ENCODE measurements around the gene KIF23.
A peak's percentile ranks its signal among the peaks of the same experiment; 100 is the strongest.

The KIF23 gene

DNA sequence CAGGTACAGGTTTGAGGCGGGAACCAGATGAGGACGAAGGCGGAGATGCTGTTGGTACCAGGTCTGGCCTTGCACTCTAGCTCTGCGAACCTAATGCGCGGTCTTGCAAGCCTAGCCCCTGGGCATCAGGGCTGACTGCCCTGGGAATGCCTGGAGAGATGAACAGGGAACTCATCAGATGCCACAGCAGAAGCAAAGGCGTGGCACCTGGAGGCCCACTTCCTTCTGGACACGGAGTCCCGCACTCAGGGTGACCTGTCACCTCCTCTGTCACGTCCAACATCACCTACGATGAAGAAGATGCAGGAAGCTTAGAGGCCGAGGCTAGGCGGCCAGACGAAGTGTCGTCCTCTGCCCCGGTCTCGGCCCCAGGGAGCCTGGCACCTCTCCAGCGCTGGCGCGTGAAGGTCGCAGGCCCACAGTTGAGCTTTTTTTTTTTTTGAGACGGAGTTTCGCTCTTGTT is 47.9 kb downstream of the KIF23 start:
- Histone ChIP-seq H3K27ac (ENCODE audit: low read depth in 2 of 2, low read length in 2 of 2) (peak overlapping the region; percentile 86 to 96), H3K9me3 (ENCODE audit: control insufficient read depth in 2 of 2, low read length in 2 of 2) (no peaks in the 10 kb centered on the region), H3K4me3 (ENCODE audit: low read length in 2 of 2) (peak overlapping the region; percentile 77 to 89), H3K9ac (ENCODE audit: low read depth in 1 of 2, low read length in 2 of 2) (peak overlapping the region; percentile 75 to 80), H3K36me3 (ENCODE audit: control insufficient read depth in 2 of 2, insufficient read depth in 2 of 2, low read length in 2 of 2) (peaks cover 0 to 6% of the 10 kb centered on the region in 2 donors), H3K27me3 (ENCODE audit: control insufficient read depth in 2 of 2, insufficient read depth in 2 of 2, low read length in 2 of 2) (no peaks in the 10 kb centered on the region), H3K4me1 (ENCODE audit: control insufficient read depth in 2 of 2, insufficient read depth in 2 of 2, low read length in 2 of 2) (peaks cover 11 to 12% of the 10 kb centered on the region in 2 donors)

DNA sequence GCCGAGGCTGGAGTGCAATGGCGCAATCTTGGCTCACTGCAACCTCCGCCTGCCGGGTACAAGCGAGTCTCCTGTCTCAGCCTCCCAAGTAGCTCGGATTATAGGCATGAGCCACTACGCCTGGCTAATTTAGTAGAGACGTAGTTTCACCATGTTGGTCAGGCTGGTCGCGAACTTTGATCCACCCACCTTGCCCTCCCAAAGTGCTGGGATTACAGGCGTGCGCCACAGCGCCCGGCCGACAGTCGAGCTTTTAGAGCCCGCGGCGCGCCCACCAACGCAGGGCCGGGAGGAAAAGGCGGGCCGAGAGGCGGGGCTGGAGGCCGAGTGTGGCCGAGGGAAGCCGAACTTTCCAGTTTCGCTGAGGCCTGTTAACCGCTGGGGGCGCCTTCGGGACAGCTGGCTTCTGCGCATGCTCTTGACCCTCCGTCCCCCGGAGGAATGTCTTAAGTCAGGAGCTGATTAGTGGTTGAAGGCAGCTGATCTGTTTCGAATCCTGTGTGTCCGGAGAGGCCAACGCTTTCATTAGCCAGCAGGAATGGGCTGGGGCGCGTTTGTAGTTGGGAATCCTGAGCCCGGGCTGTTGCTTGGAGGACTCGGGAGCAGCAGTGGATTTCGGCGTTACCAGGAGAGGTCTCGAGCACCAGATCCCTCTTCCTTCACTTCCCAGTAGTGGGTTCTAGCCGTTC is 48.5 kb downstream of the KIF23 start:
- H3K4me1 ChIP-seq (ENCODE audit: control insufficient read depth in 2 of 2, insufficient read depth in 2 of 2, low read length in 2 of 2): peaks cover 12 to 18% of the 10 kb centered on the region in 2 donors
- peak overlapping the region; percentile 86 to 96 for H3K27ac ChIP-seq (ENCODE audit: low read depth in 2 of 2, low read length in 2 of 2)
- peak overlapping the region; percentile 75 to 90 for H3K9ac ChIP-seq (ENCODE audit: low read depth in 1 of 2, low read length in 2 of 2)
- no peaks in the 10 kb centered on the region for H3K27me3 ChIP-seq (ENCODE audit: control insufficient read depth in 2 of 2, insufficient read depth in 2 of 2, low read length in 2 of 2)
- H3K4me3 ChIP-seq (ENCODE audit: low read length in 2 of 2): peak overlapping the region; percentile 77 to 89
- peaks cover 0 to under 1% of the 10 kb centered on the region in 2 donors for H3K36me3 ChIP-seq (ENCODE audit: control insufficient read depth in 2 of 2, insufficient read depth in 2 of 2, low read length in 2 of 2)
- no peaks in the 10 kb centered on the region for H3K9me3 ChIP-seq (ENCODE audit: control insufficient read depth in 2 of 2, low read length in 2 of 2)

DNA sequence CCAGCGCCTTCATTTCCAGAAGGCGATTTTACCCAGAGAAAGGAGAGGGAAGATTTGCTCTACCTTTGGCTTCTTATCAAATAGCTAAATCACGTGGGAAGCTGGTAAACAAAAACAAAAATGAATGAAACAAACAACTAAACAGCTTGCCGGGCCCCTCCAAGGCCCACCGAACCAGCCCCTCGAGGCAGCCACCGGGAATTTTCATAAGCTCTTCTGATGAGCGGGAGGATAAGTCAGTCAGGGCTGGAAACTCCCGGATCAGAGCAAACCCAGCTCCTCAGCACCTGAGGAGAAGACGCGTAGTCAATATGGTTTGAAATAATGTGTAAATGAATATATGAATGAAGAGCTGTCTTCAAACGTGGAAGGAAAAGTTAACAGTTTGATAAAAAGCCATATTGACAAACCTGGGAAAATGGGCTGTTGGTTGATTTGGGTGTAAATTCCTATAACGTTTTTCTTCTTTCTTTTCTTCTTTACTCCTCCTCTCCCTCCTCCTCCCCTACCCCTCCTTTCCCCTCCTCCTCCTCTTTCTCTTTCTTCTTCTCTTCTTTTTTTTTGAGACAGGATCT is 49.1 kb downstream of the KIF23 start:
- peak overlapping the region; percentile 86 to 96 for H3K27ac ChIP-seq (ENCODE audit: low read depth in 2 of 2, low read length in 2 of 2)
- peaks cover 18 to 22% of the 10 kb centered on the region in 2 donors for H3K4me1 ChIP-seq (ENCODE audit: control insufficient read depth in 2 of 2, insufficient read depth in 2 of 2, low read length in 2 of 2)
- H3K9ac ChIP-seq (ENCODE audit: low read depth in 1 of 2, low read length in 2 of 2): peak overlapping the region; percentile 75 to 90
- H3K4me3 ChIP-seq (ENCODE audit: low read length in 2 of 2): peak overlapping the region; percentile 77 to 89
- H3K27me3 ChIP-seq (ENCODE audit: control insufficient read depth in 2 of 2, insufficient read depth in 2 of 2, low read length in 2 of 2): no peaks in the 10 kb centered on the region
- no peaks in the 10 kb centered on the region for H3K9me3 ChIP-seq (ENCODE audit: control insufficient read depth in 2 of 2, low read length in 2 of 2)
- no peaks in the 10 kb centered on the region for H3K36me3 ChIP-seq (ENCODE audit: control insufficient read depth in 2 of 2, insufficient read depth in 2 of 2, low read length in 2 of 2)

DNA sequence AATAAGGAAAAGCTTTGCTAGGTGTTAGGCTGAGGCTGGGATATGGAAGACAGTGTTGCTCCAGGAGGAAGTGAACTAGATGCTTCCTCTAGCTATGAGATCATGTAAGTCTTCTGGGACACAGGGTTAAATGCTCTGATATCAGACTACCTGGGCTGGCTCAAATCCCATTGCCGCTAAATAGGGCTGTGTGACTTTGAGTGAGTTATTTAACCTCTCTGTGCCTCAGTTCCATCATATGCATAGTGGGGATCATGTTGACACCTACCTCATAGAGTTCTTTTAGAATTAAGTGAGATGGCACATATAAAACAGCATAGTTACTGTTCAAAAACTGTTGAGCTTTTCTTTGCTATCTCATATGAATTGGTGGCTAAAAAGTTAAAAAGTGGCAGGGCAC is 51.1 kb downstream of the KIF23 start:
- no peak overlapping the region for H3K27ac ChIP-seq (ENCODE audit: low read depth in 2 of 2, low read length in 2 of 2)
- peaks cover 28 to 31% of the 10 kb centered on the region in 2 donors for H3K4me1 ChIP-seq (ENCODE audit: control insufficient read depth in 2 of 2, insufficient read depth in 2 of 2, low read length in 2 of 2)
- no peaks in the 10 kb centered on the region for H3K36me3 ChIP-seq (ENCODE audit: control insufficient read depth in 2 of 2, insufficient read depth in 2 of 2, low read length in 2 of 2)
- H3K9me3 ChIP-seq (ENCODE audit: control insufficient read depth in 2 of 2, low read length in 2 of 2): no peaks in the 10 kb centered on the region
- H3K9ac ChIP-seq (ENCODE audit: low read depth in 1 of 2, low read length in 2 of 2): no peak overlapping the region
- no peak overlapping the region for H3K4me3 ChIP-seq (ENCODE audit: low read length in 2 of 2)
- no peaks in the 10 kb centered on the region for H3K27me3 ChIP-seq (ENCODE audit: control insufficient read depth in 2 of 2, insufficient read depth in 2 of 2, low read length in 2 of 2)

DNA sequence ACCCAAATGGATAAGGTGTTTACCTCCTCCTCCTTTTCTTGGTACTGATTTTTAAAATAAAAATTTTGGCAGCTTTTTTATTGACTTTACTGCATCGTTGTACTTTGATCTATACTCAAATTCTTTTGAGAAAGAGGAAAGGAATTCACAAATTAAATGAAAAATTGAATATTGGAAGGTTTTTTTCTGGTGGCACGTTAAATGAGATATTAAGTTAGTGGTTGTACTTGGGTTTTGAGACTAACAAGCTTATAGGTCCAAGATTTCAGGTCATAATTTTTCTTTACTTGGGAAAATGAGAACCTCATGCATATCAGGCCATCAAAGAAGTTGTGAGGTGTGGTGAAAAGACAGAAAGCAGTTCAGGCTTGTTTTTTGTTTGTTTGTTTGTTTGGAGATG is 52.6 kb downstream of the KIF23 start:
- H3K4me3 ChIP-seq (ENCODE audit: low read length in 2 of 2): no peak overlapping the region
- no peak overlapping the region for H3K9ac ChIP-seq (ENCODE audit: low read depth in 1 of 2, low read length in 2 of 2)
- no peaks in the 10 kb centered on the region for H3K27me3 ChIP-seq (ENCODE audit: control insufficient read depth in 2 of 2, insufficient read depth in 2 of 2, low read length in 2 of 2)
- peaks cover 28 to 30% of the 10 kb centered on the region in 2 donors for H3K4me1 ChIP-seq (ENCODE audit: control insufficient read depth in 2 of 2, insufficient read depth in 2 of 2, low read length in 2 of 2)
- no peaks in the 10 kb centered on the region for H3K36me3 ChIP-seq (ENCODE audit: control insufficient read depth in 2 of 2, insufficient read depth in 2 of 2, low read length in 2 of 2)
- no peaks in the 10 kb centered on the region for H3K9me3 ChIP-seq (ENCODE audit: control insufficient read depth in 2 of 2, low read length in 2 of 2)
- no peak overlapping the region for H3K27ac ChIP-seq (ENCODE audit: low read depth in 2 of 2, low read length in 2 of 2)

DNA sequence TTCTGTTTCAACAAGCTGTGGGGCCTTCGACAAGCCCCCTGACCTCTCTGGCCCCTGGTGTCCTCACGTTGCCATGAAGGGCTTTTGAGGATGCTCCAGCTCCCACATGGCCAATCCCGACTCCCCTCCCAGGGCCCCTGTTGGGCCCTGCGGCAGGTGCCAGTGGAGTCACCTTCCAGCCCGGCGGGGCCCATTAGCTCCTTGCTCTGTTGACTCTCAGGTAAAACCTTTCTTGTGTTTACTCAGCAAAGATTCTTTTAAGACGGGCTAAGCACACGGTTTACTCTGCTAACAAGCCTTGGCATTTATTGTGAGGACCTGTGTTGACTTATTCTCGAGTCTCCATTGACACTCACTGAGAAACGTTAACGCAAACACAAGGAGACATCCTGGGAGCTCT is 53.5 kb downstream of the KIF23 start:
- H3K27ac ChIP-seq (ENCODE audit: low read depth in 2 of 2, low read length in 2 of 2): peak overlapping the region in 1 of 2 donors; percentile 56
- peaks cover 23 to 25% of the 10 kb centered on the region in 2 donors for H3K4me1 ChIP-seq (ENCODE audit: control insufficient read depth in 2 of 2, insufficient read depth in 2 of 2, low read length in 2 of 2)
- H3K27me3 ChIP-seq (ENCODE audit: control insufficient read depth in 2 of 2, insufficient read depth in 2 of 2, low read length in 2 of 2): no peaks in the 10 kb centered on the region

DNA sequence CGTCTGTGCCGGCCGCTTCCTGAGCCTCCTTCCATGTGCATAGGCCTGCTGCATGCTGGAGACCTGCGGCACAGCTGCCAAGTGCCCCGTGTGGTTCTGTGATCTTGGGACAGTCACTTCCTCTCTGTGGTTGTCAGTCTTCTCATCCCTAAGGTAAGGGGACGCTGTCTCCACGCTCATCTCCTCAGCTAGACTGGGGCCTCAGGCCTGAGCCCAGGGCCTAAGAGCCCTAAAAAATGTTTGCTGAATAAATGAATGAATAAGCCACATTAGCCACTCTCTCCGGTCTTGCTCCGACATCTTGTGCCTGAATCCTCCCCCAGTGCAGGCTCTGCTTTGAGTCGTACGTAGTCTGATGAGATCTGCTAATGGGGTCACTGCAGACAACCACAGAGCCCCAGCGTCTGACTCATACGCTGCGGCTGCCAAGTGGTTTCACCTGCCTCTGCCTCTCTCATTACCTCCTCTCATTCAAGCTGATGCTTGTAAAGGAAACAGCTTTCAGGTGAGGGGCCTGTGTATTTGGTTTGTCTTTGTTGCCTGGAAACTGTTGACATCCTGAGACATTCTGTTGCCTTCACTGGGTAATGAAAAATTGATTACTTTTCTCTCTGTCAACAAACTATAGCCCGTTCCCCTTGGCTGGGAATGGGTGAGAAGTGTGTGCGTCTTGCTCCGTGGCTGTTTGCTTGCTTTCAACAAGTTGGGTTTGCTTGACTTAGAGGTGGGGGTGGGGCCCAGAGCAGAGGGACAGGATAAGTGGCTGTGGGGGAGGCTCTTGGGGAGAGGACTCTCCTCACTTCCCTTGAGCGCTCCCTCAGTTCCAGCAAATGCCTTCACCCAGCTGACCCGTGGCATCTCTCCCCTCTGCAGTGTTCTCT is 54.3 kb downstream of the KIF23 start:
- Histone ChIP-seq H3K36me3 (ENCODE audit: control insufficient read depth in 2 of 2, insufficient read depth in 2 of 2, low read length in 2 of 2) (no peaks in the 10 kb centered on the region), H3K27me3 (ENCODE audit: control insufficient read depth in 2 of 2, insufficient read depth in 2 of 2, low read length in 2 of 2) (no peaks in the 10 kb centered on the region), H3K9me3 (ENCODE audit: control insufficient read depth in 2 of 2, low read length in 2 of 2) (no peaks in the 10 kb centered on the region), H3K4me1 (ENCODE audit: control insufficient read depth in 2 of 2, insufficient read depth in 2 of 2, low read length in 2 of 2) (peaks cover 18 to 19% of the 10 kb centered on the region in 2 donors), H3K27ac (ENCODE audit: low read depth in 2 of 2, low read length in 2 of 2) (peak overlapping the region; percentile 46 to 61), H3K9ac (ENCODE audit: low read depth in 1 of 2, low read length in 2 of 2) (no peak overlapping the region), H3K4me3 (ENCODE audit: low read length in 2 of 2) (peak overlapping the region in 1 of 2 donors; percentile 7)

More for the DNA sequence above, 53.5 kb downstream of the KIF23 start:
- H3K36me3 ChIP-seq (ENCODE audit: control insufficient read depth in 2 of 2, insufficient read depth in 2 of 2, low read length in 2 of 2): no peaks in the 10 kb centered on the region
- H3K4me3 ChIP-seq (ENCODE audit: low read length in 2 of 2): no peak overlapping the region
- peak overlapping the region in 1 of 2 donors; percentile 47 for H3K9ac ChIP-seq (ENCODE audit: low read depth in 1 of 2, low read length in 2 of 2)
- H3K9me3 ChIP-seq (ENCODE audit: control insufficient read depth in 2 of 2, low read length in 2 of 2): no peaks in the 10 kb centered on the region

DNA sequence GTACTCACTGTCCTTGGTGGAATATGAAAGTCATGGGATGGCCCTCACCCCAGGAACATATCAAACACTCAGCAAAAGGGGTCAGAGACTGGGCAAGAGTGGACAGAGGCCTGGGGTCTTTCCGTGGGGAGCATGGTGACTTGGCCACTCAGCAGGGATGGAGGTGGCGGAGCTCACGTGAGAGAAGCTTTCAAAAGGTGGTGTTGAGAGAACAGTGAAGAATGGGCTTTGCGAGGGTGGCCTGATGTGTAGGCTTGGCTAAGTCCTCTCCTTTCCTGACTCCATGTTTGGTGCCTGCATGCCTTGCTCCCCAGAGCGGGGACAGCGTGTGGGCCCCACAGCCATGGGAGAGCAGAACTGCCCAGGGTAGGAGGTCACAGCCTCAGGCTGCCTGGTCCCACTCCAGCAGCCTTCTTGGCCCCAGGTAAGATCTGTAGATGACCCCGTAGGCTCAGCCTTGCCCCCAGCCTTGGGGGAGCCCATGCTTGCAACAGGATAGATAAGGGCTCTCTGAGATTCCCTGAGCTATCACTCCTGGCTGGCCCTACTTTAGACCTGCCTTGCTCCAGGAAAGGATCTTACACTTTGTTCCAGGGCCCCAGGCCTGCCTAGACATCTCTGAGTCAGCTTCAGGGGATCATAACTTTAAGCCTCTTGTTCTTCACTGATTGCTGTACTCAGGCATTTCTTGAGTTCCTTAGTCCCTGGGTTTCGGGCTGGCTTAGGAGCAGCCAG is 55.5 kb downstream of the KIF23 start:
- Histone ChIP-seq H3K27ac (ENCODE audit: low read depth in 2 of 2, low read length in 2 of 2) (peak overlapping the region in 1 of 2 donors; percentile 61), H3K4me3 (ENCODE audit: low read length in 2 of 2) (no peak overlapping the region), H3K36me3 (ENCODE audit: control insufficient read depth in 2 of 2, insufficient read depth in 2 of 2, low read length in 2 of 2) (no peaks in the 10 kb centered on the region), H3K9ac (ENCODE audit: low read depth in 1 of 2, low read length in 2 of 2) (no peak overlapping the region), H3K27me3 (ENCODE audit: control insufficient read depth in 2 of 2, insufficient read depth in 2 of 2, low read length in 2 of 2) (no peaks in the 10 kb centered on the region), H3K9me3 (ENCODE audit: control insufficient read depth in 2 of 2, low read length in 2 of 2) (no peaks in the 10 kb centered on the region), H3K4me1 (ENCODE audit: control insufficient read depth in 2 of 2, insufficient read depth in 2 of 2, low read length in 2 of 2) (peaks cover 18 to 19% of the 10 kb centered on the region in 2 donors)

DNA sequence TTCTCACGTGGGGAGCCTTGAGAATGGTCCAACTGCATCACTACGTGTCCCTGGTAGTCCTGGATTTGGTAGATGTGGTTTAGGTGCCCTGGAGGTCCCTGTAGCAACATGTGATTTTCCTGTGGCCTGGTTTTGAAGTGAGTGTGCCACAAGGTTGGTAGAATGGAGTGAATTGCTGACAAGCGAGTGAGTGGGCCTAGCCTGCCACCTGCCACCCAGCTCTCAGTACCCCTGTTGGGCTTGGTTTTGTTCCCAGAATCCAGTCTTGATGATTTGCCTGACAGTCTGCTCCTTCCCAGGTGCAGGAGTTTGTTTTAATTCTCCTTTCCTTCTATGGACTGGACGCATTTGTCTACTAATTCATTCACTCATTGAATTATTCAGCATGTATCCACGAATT is 57.9 kb downstream of the KIF23 start:
- Histone ChIP-seq H3K27me3 (ENCODE audit: control insufficient read depth in 2 of 2, insufficient read depth in 2 of 2, low read length in 2 of 2) (no peaks in the 10 kb centered on the region), H3K36me3 (ENCODE audit: control insufficient read depth in 2 of 2, insufficient read depth in 2 of 2, low read length in 2 of 2) (no peaks in the 10 kb centered on the region), H3K27ac (ENCODE audit: low read depth in 2 of 2, low read length in 2 of 2) (no peak overlapping the region), H3K9ac (ENCODE audit: low read depth in 1 of 2, low read length in 2 of 2) (no peak overlapping the region), H3K4me1 (ENCODE audit: control insufficient read depth in 2 of 2, insufficient read depth in 2 of 2, low read length in 2 of 2) (peaks cover 18% of the 10 kb centered on the region in 2 donors), H3K9me3 (ENCODE audit: control insufficient read depth in 2 of 2, low read length in 2 of 2) (no peaks in the 10 kb centered on the region), H3K4me3 (ENCODE audit: low read length in 2 of 2) (no peak overlapping the region)

Data from mucosa of rectum (tissue), 2 donors.